ENCODE measurements around the gene TRIM14. TPM values are rescaled to one million over a fixed set of nuclear protein-coding genes. Genes with fewer than 3 reads are reported as not detected.
A peak's percentile ranks its signal among the peaks of the same experiment; 100 is the strongest.
"Not testable (repeated sequence)": the region's sequence is repeated elsewhere in the genome, so short reads cannot be mapped to it uniquely, and the experiment has no call there.

Gene TRIM14
- total RNA-seq, 1 donor from 2014 or later, result 2.2 TPM

DNA sequence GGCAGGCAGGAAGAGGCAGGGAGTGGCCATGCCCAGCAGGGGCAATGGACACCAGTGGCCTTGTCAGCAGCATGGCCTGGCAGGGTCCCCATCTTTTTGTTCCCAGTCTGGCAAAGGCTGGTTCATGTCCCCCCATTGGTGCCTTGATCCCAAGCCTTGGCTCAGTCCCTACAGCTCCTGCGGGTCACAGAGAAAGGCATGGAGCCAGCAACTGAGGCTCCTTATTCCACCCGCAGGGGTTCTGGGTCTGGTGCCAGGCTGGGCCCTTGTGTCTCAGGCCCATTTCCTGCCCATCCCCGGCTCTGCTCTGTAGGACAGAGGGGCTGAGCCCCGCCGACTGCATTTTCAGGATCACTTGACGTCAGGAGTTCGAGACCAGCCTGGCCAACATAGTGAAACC lies 14.0 kb downstream of the TRIM14 start:
- DNase-seq, result no peak

DNA sequence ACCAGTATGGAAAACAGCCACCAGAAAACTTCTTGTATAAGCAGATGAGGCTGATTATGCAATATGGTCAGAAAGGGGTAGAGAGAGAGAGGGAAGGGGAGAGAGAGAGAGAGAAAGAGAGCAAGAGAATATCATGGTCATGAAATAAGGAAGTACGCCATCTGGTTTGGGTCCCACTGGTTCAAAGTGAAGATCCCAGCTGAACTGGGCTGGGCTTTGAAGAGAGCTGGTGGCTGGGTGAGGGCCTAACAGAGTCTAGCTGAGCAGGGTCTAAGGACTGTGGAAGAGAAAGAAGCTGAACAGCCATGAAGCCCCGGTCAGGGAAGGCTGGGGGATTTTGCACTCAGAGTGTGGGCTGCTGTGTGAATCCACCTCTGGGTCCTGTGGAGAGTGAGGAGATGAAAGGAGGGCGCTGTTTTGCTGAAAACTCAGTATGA lies 14.6 kb downstream of the TRIM14 start:
- no peak for DNase-seq

DNA sequence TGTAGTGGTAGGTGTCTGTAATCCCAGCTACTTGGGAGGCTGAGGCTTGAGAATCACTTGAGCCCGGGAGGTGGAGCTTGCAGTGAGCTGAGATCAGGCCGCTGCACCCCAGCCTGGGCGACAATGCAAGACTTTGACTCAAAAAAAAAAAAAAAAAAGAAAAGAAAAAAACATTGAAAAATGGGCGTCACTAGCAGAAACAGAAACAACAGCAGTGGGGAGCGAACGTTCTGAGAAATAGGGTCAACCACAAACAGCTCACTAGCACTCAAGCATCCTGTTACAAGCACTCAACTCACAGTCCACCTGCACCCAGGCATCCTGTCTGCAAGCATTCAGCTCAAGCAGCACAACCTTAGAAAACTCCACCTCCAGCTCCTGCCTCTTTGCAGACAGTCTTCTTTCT lies 17.2 kb downstream of the TRIM14 start:
- DNase-seq, result no peak

- DNase-seq, result no peak
Measured at GRCh38 chr9:98101416-98101815, 17.6 kb downstream of the TRIM14 start.

DNA sequence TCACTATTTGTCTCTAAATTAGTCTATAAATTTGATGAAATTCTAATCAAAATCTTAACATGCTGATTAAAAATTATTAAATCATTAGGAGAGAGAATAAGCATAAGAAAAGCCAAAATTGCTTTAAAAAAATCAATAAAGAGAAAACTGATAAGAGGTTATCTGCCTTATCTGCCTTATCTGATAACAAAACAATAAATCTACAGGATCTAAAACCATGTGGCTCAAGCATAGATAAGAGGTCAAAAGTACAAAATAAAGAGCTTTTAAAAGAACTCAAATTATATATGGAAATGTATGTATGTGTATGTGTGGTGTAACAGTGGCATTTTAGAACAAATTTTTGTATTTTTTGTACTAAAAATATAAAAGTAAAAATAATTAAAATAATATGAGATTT lies 18.6 kb downstream of the TRIM14 start:
- DNase-seq, result no peak

DNA sequence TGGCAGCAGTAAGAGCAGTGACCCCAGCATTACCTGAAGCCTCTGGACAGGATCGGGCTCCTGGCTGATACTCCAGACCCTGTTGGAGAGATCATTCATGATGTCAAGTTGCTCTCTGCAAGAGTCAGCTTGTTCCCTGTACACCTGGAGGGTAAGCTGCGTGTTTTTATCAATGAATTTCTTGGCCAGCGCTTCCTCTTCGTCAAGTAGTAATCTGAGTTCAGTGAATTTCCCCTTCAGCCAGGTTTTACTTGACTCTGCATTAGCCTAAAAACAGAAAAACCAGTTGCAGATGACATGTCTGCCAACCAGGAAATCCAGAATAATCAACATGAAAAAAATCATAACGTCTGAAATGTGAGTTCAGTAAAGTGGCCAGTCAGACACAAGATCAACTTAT lies 19.1 kb downstream of the TRIM14 start:
- no peak for DNase-seq

GRCh38 chr9:98099346-98099745 lies 19.7 kb downstream of the TRIM14 start:
- no peak for DNase-seq

- DNase-seq, result no peak
Measured at GRCh38 chr9:98097836-98098235, 21.2 kb downstream of the TRIM14 start.

DNA sequence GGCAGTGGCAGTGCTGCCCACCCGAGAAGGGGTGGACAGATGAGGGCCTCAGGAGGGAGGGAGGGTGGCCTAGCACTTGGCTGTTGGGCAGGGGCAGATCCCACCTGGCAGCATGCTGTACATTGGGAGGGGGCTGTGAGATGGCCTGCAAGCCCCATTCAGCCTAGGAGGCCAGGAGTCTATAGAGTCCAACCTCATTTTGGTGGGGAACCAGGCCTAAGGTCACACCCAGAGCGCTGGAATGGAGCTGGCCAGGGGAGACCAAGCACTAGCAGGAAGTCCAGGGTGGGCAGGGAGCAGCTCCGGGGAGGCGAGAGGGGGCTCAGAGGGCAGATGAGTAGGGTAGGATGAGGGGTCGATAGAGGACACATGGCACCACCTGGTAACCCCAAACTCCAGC lies 22.9 kb downstream of the TRIM14 start:
- no peak for DNase-seq

- no peak for DNase-seq
Measured at GRCh38 chr9:98095401-98095800, 23.6 kb downstream of the TRIM14 start.

DNA sequence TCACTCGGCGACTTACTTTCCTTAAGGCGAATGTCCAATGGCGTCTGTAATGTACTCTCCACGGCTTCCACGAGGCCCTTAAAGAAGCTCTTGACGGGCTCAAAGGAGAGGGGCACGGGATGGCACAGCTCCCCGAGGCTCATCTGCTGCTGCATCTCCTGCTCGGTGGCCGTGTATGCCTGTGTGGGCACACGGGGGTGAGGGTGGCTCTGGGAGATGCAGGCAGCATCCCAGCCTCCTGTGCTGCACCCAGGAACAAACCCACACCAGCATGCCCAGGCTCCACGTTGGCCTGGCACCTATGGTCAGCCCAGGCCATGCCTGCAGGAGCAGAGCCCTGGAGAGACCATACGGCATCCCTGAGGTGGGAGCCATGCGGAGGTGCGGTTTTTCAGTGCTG lies 24.2 kb downstream of the TRIM14 start:
- no peak for DNase-seq

- no peak for DNase-seq
Measured at GRCh38 chr9:98094316-98094715, 24.7 kb downstream of the TRIM14 start.

GRCh38 chr9:98092613-98092931 lies 26.4 kb downstream of the TRIM14 start:
- no peak for DNase-seq

- DNase-seq, result peak; percentile 69
Measured at GRCh38 chr9:98091735-98092612, 27.0 kb downstream of the TRIM14 start.

- not testable (repeated sequence) for DNase-seq
Measured at GRCh38 chr9:98090674-98091073, 28.3 kb downstream of the TRIM14 start.

- DNase-seq, result no peak
Measured at GRCh38 chr9:98087420-98088354, 31.3 kb downstream of the TRIM14 start.

GRCh38 chr9:98086461-98086860 lies 32.6 kb downstream of the TRIM14 start:
- no peak for DNase-seq

- DNase-seq, result no peak
Measured at GRCh38 chr9:98085944-98086343, 33.1 kb downstream of the TRIM14 start.

GRCh38 chr9:98085058-98085457 lies 34.0 kb downstream of the TRIM14 start:
- DNase-seq, result no peak

DNA sequence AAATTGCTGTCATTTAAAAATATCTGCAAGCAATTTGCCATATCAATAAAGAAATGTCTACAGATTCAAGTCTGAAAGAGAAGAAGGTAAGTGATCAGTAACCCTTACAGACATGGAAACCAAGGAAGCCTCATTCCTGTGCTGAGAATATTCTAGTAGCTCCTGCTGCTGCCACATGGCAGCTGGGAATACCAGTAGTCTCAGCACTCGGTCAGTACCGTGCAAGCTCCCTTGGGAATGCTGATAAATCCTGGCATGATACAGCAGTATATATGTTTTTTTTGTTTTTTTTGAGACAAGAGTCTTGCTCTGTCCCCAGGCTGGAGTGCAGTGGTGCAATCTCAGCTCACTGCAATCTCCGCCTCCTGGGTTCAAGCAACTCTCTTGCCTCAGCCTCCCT lies 34.6 kb downstream of the TRIM14 start:
- no peak for DNase-seq

GRCh38 chr9:98083566-98084183 lies 35.3 kb downstream of the TRIM14 start:
- DNase-seq, result no peak

GRCh38 chr9:98083061-98083501 lies 35.9 kb downstream of the TRIM14 start:
- DNase-seq, result no peak
